22Rv1 (cell line): Measurements from ENCODE around the gene SPACDR.

ENCODE experiments used
- CTCF ChIP-seq: fragments of 450-650 bp; IDR thresholded peaks from 2 replicates; pipeline ENCODE4 v1.5.1; 2017; ENCODE audit warnings: mild to moderate bottlenecking
- ZFX ChIP-seq: fragments of 450-650 bp; IDR thresholded peaks from 2 replicates; pipeline ENCODE4 v1.6.1; 2017; ENCODE audit warnings: antibody characterized with exemption, borderline replicate concordance

DNA sequence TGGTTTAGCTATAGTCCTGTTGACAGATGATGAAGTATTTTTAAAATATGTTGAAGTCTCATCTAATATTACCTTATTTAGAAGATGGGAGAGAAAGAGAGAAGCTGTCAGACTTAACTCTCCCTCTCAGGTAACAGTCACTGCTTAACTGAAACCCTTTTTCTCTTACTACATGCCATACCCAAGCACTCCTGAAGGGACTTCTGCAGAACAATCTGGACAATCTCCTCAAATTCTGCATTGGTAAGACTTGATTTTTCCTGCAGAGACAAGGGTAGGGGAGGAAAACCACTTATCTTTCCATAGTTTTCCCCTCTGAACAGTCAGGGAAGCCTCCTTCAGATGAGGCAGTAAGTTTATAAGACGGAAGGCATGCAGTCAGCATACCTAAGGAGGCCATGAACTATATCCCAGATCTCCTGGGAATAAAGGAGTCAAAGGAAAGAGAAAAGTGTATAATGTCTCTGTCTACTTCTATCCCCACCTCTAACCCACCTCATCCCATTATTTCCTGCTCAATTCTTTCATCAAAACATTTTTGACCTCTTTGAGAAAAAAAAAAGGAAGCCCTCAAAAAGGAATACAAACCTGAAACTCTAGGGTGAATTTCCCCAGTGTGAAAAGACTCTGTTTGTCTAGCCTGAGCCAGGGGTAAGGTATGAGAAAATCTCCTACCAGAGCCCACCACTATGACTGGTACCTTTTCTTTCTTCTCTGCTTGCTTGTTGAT is 45.0 kb downstream of the SPACDR start:
- TF ChIP-seq CTCF (no peak), ZFX (no peak)
